SK-MEL-5 (cell line): Measurements from ENCODE around the gene TKTL1. TPM values are rescaled to one million over a fixed set of nuclear protein-coding genes. Genes with fewer than 3 reads are reported as not detected.
A peak's percentile ranks its signal among the peaks of the same experiment; 100 is the strongest.

Experiments
- DNase-seq: peaks from one replicate; pipeline ENCODE4 v3.0.0-alpha.2; 2016; ENCODE audit warnings: low read depth, low spot score
- in situ Hi-C: cut with HindIII; loops from 2 replicates; pipeline ENCODE4 v1.10.0; 2016; ENCODE audit warnings: low sequenced_read_pairs, high pct_unique_total_duplicates, low pct_unique_long_range_greater_than_20kb
- total RNA-seq: library from RNA; depleted of rRNA; stranded (reverse); fragments of >200 nt; shearing (Covaris generic); gene quantifications from 2 replicates; pipeline ENCODE4 v1.2.3, GENCODE V29; 2014

Gene TKTL1
- total RNA-seq, 1 experiment from 2014 or later = 0.42 TPM

GRCh38 chrX:154367474-154368308 is 72.1 kb downstream of the TKTL1 start:
- in situ Hi-C loops = no loop called here

GRCh38 chrX:154368630-154369448 is 73.2 kb downstream of the TKTL1 start:
- DNase-seq = peak; percentile 40
- in situ Hi-C loops = no loop called here

More at GRCh38 chrX:154367474-154368308, 72.1 kb downstream of the TKTL1 start:
- no peak for DNase-seq

- in situ Hi-C loops = no loop called here
- DNase-seq = peak; percentile 52
Observed at GRCh38 chrX:154369449-154370299, 74.1 kb downstream of the TKTL1 start.

- in situ Hi-C loops = no loop called here
- DNase-seq = no peak
Observed at GRCh38 chrX:154370300-154371016, 74.9 kb downstream of the TKTL1 start.

- peak; percentile 90 for DNase-seq
- in situ Hi-C loops = no loop called here
Observed at GRCh38 chrX:154371017-154371788, 75.6 kb downstream of the TKTL1 start.

- DNase-seq = no peak
- in situ Hi-C loops = no loop called here
Observed at GRCh38 chrX:154371789-154372300, 76.2 kb downstream of the TKTL1 start.

GRCh38 chrX:154372612-154373022 is 77.0 kb downstream of the TKTL1 start:
- in situ Hi-C loops = no loop called here
- no peak for DNase-seq

GRCh38 chrX:154373340-154374306 is 78.0 kb downstream of the TKTL1 start:
- peak; percentile 70 for DNase-seq
- in situ Hi-C loops = no loop called here

- in situ Hi-C loops = no loop called here
- DNase-seq = no peak
Observed at GRCh38 chrX:154374313-154375155, 78.9 kb downstream of the TKTL1 start, which contains the start of gene FLNA. Gene FLNA, minus strand, starts transcription at chrX:154374634. Its CDS starts 3,389 bp downstream, at chrX:154371245.

GRCh38 chrX:154375156-154375504 is 79.5 kb downstream of the TKTL1 start:
- no peak for DNase-seq
- in situ Hi-C loops = no loop called here

- in situ Hi-C loops = no loop called here
- DNase-seq = no peak
Observed at GRCh38 chrX:154376774-154377173, 81.2 kb downstream of the TKTL1 start.

- in situ Hi-C loops = no loop called here
- DNase-seq = peak; percentile 35
Observed at GRCh38 chrX:154378059-154378798, 82.6 kb downstream of the TKTL1 start.

GRCh38 chrX:154378799-154379568 is 83.4 kb downstream of the TKTL1 start, which contains the start of gene EMD:
Gene EMD, plus strand, starts transcription at chrX:154379295. Its CDS starts 190 bp downstream, at chrX:154379485.
- in situ Hi-C loops = no loop called here
- peak; percentile 96 for DNase-seq
